Neural cell (in vitro differentiated cells): ENCODE results near the gene ACBD6. TPM values are rescaled to one million over a fixed set of nuclear protein-coding genes. Genes with fewer than 3 reads are reported as not detected.

Experiments used
- H2AFZ ChIP-seq: fragments of 200-600, 300-800 bp; sonication (generic), shearing (Covaris generic); 2 replicates; pipeline ENCODE4 v1.6.0; 2014; ENCODE audit warnings: low read depth, mild to moderate bottlenecking, antibody characterized with exemption, low read length, moderate library complexity
- H3F3A ChIP-seq: fragments of 200-600 bp; shearing (Covaris generic); 2 replicates; pipeline ENCODE4 v1.6.1; 2016; ENCODE audit warnings: mild to moderate bottlenecking, moderate library complexity, mixed read lengths, antibody characterized with exemption, low read length; ENCODE audit not compliant: insufficient read depth, poor library complexity, severe bottlenecking
- H3K27ac ChIP-seq: fragments of 200-600, 300-800 bp; sonication (generic), shearing (Covaris generic); 2 replicates; pipeline ENCODE4 v1.5.1; 2014; ENCODE audit warnings: mild to moderate bottlenecking, low read length, moderate library complexity
- H3K27me3 ChIP-seq: fragments of 300-800, 200-600 bp; sonication (generic), shearing (Covaris generic); 2 replicates; pipeline ENCODE4 v1.6.0; 2014; ENCODE audit warnings: mild to moderate bottlenecking, low read depth, low read length, moderate library complexity; ENCODE audit not compliant: insufficient read depth
- H3K36me3 ChIP-seq: fragments of 300-800, 200-600 bp; sonication (generic), shearing (Covaris generic); 2 replicates; pipeline ENCODE4 v1.5.1; 2014; ENCODE audit warnings: mild to moderate bottlenecking, antibody characterized with exemption, low read length, moderate library complexity; ENCODE audit not compliant: insufficient read depth
- H3K4me2 ChIP-seq: fragments of 300-800, 200-600 bp; sonication (generic), shearing (Covaris generic); 2 replicates; pipeline ENCODE4 v1.6.0; 2014; ENCODE audit warnings: mild to moderate bottlenecking, low read length
- H3K4me3 ChIP-seq: fragments of 300-800, 200-600 bp; sonication (generic), shearing (Covaris generic); 2 replicates; pipeline ENCODE4 v1.5.1; 2014; ENCODE audit warnings: mild to moderate bottlenecking, low read length, moderate library complexity
- H3K79me2 ChIP-seq: fragments of 200-600 bp; shearing (Covaris generic); replicated peaks from 2 replicates; pipeline ENCODE4 v1.6.0; 2014; ENCODE audit warnings: mild to moderate bottlenecking, low read length, moderate library complexity; ENCODE audit not compliant: insufficient read depth
- H3K9ac ChIP-seq: fragments of 300-800, 200-600 bp; sonication (generic), shearing (Covaris generic); 2 replicates; pipeline ENCODE4 v1.6.1; 2016; ENCODE audit warnings: mild to moderate bottlenecking, low read length, mixed read lengths
- H3K9me2 ChIP-seq: fragments of 200-600 bp; shearing (Covaris generic); 2 replicates; pipeline ENCODE4 v1.6.1; 2016; ENCODE audit warnings: mild to moderate bottlenecking, low read length, mixed read lengths; ENCODE audit not compliant: insufficient read depth
- H3K9me3 ChIP-seq: fragments of 200-600, 300-800 bp; sonication (generic), shearing (Covaris generic); 2 replicates; pipeline ENCODE4 v1.6.1; 2016; ENCODE audit warnings: mild to moderate bottlenecking, mixed run types, low read length, moderate library complexity, mixed read lengths
- H4K20me1 ChIP-seq: fragments of 200-600 bp; shearing (Covaris generic); 2 replicates; pipeline ENCODE4 v1.6.1; 2016; ENCODE audit warnings: mild to moderate bottlenecking, mixed run types; ENCODE audit not compliant: insufficient read depth
- EP300 ChIP-seq: fragments of 450-650 bp; conservative IDR thresholded peaks from 2 replicates; pipeline ENCODE4 v1.6.1; 2014; ENCODE audit warnings: antibody characterized with exemption, mild to moderate bottlenecking, moderate library complexity; ENCODE audit not compliant: poor library complexity, severe bottlenecking
- EZH2 ChIP-seq: fragments of 200-600, 300-800 bp; shearing (Covaris generic), sonication (generic); IDR thresholded peaks from 2 replicates; pipeline ENCODE4 v1.6.1; 2014; ENCODE audit warnings: antibody characterized with exemption, low read length, borderline replicate concordance, mild to moderate bottlenecking; ENCODE audit not compliant: insufficient read depth, poor library complexity, severe bottlenecking
- MXI1 ChIP-seq: fragments of 450-650 bp; conservative IDR thresholded peaks from 2 replicates; pipeline ENCODE4 v1.6.1; 2014; ENCODE audit warnings: antibody characterized with exemption, mild to moderate bottlenecking; ENCODE audit not compliant: poor library complexity, severe bottlenecking
- POLR2AphosphoS5 ChIP-seq: IDR thresholded peaks from 2 replicates; pipeline ENCODE4 v1.6.1; 2012
- RAD21 ChIP-seq: fragments of 450-650 bp; conservative IDR thresholded peaks from 2 replicates; pipeline ENCODE4 v1.6.1; 2014; ENCODE audit warnings: antibody characterized with exemption, mild to moderate bottlenecking, moderate library complexity
- SMC3 ChIP-seq: fragments of 450-650 bp; conservative IDR thresholded peaks from 2 replicates; pipeline ENCODE4 v1.6.1; 2014; ENCODE audit warnings: antibody characterized with exemption, mild to moderate bottlenecking, moderate library complexity; ENCODE audit not compliant: poor library complexity
- TAF1 ChIP-seq: IDR thresholded peaks from 2 replicates; pipeline ENCODE4 v1.6.1; 2012; ENCODE audit warnings: low read depth
- polyA plus RNA-seq: library from polyadenylated mRNA; depleted of rRNA; stranded (reverse); fragments of >200 nt; gene quantifications from 2 replicates; pipeline ENCODE4 v1.2.3, GENCODE V29; 2014
- TF ChIP-seq, protein P1 (sequence below): IDR thresholded peaks from 2 replicates; pipeline ENCODE4 v1.6.1; 2012; ENCODE audit warnings: borderline replicate concordance
- TF ChIP-seq, protein P2 (sequence below): fragments of 450-650 bp; IDR thresholded peaks from 2 replicates; pipeline ENCODE4 v1.5.1; 2014; ENCODE audit warnings: antibody characterized with exemption, mild to moderate bottlenecking, moderate library complexity; ENCODE audit not compliant: poor library complexity, severe bottlenecking

The ACBD6 gene
- polyA plus RNA-seq, 1 donor from 2014 or later = 92.4 TPM

DNA sequence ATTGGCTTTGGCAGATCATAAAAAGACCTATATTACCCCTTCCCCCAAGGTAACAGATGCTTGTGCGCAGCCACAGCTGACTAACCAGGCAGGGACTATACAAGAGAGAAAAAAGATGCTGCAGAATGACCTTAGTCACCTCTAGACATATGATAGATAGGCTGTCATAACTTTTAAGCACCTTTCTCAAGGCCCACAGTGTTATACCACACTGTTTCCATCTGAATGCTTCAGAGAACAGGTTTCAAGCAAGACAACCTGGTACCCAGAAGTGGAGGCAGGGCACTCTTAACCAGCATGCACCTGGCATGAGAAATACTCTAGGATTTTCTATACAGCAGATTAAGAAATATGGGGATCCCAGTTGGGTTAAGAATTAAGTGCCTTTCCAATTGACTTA, 43.6 kb upstream of the ACBD6 start:
- no peak for TF ChIP-seq RAD21
- TF ChIP-seq, protein P1, sequence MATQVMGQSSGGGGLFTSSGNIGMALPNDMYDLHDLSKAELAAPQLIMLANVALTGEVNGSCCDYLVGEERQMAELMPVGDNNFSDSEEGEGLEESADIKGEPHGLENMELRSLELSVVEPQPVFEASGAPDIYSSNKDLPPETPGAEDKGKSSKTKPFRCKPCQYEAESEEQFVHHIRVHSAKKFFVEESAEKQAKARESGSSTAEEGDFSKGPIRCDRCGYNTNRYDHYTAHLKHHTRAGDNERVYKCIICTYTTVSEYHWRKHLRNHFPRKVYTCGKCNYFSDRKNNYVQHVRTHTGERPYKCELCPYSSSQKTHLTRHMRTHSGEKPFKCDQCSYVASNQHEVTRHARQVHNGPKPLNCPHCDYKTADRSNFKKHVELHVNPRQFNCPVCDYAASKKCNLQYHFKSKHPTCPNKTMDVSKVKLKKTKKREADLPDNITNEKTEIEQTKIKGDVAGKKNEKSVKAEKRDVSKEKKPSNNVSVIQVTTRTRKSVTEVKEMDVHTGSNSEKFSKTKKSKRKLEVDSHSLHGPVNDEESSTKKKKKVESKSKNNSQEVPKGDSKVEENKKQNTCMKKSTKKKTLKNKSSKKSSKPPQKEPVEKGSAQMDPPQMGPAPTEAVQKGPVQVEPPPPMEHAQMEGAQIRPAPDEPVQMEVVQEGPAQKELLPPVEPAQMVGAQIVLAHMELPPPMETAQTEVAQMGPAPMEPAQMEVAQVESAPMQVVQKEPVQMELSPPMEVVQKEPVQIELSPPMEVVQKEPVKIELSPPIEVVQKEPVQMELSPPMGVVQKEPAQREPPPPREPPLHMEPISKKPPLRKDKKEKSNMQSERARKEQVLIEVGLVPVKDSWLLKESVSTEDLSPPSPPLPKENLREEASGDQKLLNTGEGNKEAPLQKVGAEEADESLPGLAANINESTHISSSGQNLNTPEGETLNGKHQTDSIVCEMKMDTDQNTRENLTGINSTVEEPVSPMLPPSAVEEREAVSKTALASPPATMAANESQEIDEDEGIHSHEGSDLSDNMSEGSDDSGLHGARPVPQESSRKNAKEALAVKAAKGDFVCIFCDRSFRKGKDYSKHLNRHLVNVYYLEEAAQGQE = no peak
- TF ChIP-seq MXI1 = no peak
- no peak for TF ChIP-seq EP300
- TF ChIP-seq TAF1 = no peak
- TF ChIP-seq POLR2AphosphoS5 = no peak
- no peak for TF ChIP-seq SMC3
- no peak for TF ChIP-seq EZH2
- TF ChIP-seq, protein P2, sequence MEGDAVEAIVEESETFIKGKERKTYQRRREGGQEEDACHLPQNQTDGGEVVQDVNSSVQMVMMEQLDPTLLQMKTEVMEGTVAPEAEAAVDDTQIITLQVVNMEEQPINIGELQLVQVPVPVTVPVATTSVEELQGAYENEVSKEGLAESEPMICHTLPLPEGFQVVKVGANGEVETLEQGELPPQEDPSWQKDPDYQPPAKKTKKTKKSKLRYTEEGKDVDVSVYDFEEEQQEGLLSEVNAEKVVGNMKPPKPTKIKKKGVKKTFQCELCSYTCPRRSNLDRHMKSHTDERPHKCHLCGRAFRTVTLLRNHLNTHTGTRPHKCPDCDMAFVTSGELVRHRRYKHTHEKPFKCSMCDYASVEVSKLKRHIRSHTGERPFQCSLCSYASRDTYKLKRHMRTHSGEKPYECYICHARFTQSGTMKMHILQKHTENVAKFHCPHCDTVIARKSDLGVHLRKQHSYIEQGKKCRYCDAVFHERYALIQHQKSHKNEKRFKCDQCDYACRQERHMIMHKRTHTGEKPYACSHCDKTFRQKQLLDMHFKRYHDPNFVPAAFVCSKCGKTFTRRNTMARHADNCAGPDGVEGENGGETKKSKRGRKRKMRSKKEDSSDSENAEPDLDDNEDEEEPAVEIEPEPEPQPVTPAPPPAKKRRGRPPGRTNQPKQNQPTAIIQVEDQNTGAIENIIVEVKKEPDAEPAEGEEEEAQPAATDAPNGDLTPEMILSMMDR = no peak
- no peaks in the 10 kb centered on the region for H4K20me1 ChIP-seq
- no peaks in the 10 kb centered on the region for H3K27me3 ChIP-seq
- H3K9ac ChIP-seq = no peak overlapping the region
- no peak overlapping the region for H3K27ac ChIP-seq
- no peak overlapping the region for H3K4me2 ChIP-seq
- no peaks in the 10 kb centered on the region for H3K9me2 ChIP-seq
- H3K9me3 ChIP-seq = no peaks in the 10 kb centered on the region
- no peak overlapping the region for H3K4me3 ChIP-seq
- H3F3A ChIP-seq = no peaks in the 10 kb centered on the region
- no peak overlapping the region for H2AFZ ChIP-seq
- no peaks in the 10 kb centered on the region for H3K79me2 ChIP-seq
- H3K36me3 ChIP-seq = no peaks in the 10 kb centered on the region

DNA sequence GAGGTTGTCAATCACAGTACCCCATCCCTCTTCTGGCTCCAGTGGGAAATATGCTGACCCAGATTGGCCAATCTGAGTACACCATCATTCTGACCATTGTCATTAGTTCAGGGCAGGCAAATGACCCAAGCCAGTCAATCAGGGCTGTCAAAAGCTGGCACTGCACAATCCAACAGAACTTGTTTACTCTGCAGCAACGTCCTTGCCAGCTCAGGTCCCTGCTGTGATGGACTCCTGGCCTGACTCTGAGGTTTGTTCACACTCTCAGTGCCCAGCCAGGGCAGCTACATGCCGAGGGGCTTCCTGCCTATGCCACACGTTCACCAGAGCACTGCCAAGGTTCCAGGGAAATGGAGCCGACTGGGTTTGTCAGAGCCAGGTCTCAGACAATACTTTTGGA, 41.7 kb upstream of the ACBD6 start:
- Histone ChIP-seq H3K27me3 (no peaks in the 10 kb centered on the region), H3K79me2 (no peaks in the 10 kb centered on the region), H3F3A (no peaks in the 10 kb centered on the region), H3K9ac (no peak overlapping the region), H3K9me2 (no peaks in the 10 kb centered on the region), H3K36me3 (no peaks in the 10 kb centered on the region), H3K4me3 (no peak overlapping the region), H4K20me1 (no peaks in the 10 kb centered on the region), H3K27ac (no peak overlapping the region), H3K9me3 (no peaks in the 10 kb centered on the region), H3K4me2 (no peak overlapping the region), H2AFZ (no peak overlapping the region)
- TF ChIP-seq TAF1 = no peak
- TF ChIP-seq POLR2AphosphoS5 = no peak
- TF ChIP-seq SMC3 = no peak
- TF ChIP-seq EZH2 = no peak
- TF ChIP-seq RAD21 = no peak
- no peak for TF ChIP-seq MXI1
